Activated CD4-positive, alpha-beta T cell treated with anti-CD3 and anti-CD28 coated beads, Interleukin-2, amount 50 U/mL, for 48 hours (primary cell): ENCODE results near the gene ASIC2.

Experiments
- DNase-seq, 2 experiments: peaks; one replicate each; pipeline ENCODE4 v3.0.0-alpha.2; 2020

ASIC2 gene

DNA sequence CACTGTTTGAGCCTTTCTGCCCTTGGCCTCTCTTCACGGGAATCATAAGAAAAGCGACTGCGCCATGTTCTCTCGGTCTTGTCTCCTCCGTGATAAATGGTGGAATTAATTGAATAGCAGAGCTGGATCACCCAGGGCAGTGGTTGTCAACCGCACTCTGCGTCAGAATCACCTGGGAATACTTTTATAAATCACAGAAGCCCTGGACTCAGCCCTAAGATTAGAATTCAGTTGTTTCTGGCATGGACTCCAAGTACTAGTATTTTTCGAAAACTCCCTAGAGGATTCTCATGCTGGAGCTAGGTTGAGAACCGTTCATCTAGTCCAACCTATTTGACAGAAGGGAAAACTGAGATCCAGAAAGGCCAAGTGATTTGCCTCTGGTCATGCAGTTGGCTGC lies 237.3 kb downstream of the ASIC2 start:
- DNase-seq, result no peak

DNA sequence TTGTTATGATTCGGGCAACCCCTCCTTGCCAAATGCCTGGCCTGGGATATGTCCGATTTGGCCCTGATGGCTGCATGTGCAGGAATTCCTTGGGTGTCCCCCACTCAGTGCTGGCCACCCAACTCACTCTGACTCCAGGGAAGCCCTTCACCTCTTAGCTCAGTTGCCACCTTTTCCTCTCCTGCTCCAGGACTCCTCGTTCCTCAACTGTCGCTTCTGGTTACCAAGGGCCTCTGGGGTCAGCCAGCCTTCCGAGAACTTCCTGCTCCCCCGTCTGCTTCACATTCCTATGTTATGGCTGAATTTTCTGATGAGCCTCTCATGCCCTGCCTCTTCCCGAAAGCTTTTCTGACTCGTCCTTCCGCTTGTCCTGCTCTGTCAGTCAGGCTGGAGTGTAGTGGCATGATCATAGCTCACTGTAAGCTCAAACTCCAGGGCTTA lies 237.9 kb downstream of the ASIC2 start:
- no peak for DNase-seq

DNA sequence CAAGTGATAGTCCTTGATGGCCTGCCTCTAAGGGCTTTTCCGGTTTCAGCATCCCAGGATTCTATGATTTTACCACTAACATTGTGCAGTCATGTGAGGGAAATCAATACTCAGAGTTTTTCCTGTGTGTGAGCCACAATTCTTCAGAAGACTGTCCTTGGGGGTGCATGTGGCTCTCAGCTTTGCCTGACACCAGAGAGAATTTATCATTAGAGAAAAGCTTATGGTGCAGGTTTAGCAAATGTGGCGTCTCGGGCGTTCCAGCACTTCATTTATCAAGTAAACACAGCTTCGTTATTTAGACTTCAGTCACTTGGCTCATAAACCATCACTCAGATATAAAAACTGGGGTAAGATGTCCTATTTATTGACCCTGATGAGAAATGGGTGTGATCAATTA lies 238.7 kb downstream of the ASIC2 start:
- DNase-seq, result no peak

DNA sequence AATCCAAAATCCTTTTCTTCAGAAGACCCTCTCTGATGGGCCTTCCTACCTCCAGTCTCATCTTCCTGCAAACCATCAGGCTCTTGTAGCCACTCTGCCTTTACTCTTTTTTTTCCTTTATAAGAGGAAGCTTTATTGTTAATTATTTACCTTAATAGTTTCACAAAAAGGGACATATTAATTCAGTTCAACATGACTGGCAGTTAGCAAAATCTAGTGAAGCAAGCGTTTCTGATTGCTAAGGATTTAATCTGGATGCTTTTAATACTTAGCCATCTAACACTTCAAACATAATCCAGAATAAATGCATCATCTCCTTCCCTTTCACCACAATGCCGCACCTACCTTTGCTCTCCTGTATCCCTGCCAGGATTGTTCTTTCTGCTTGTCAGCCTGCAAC lies 239.4 kb downstream of the ASIC2 start:
- DNase-seq, result no peak

DNA sequence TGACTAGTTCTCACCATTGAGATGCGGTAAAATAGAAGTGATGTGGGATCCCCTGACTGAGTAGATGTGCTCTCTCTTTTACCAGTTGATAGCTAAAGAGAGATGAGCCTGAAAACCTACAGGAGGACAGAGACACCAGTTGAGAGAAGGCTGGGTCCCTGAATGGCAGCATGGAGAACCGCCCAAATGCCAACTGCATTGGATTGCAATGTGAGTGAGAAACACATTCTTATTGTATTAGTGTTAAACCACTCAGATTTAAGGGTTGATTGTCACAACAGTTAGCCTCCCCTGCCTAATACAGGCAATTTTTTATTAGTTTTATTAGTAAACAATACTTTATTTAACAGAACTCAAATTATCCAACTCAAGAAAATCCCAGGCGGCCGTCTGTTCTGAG lies 240.2 kb downstream of the ASIC2 start:
- DNase-seq, result no peak

DNA sequence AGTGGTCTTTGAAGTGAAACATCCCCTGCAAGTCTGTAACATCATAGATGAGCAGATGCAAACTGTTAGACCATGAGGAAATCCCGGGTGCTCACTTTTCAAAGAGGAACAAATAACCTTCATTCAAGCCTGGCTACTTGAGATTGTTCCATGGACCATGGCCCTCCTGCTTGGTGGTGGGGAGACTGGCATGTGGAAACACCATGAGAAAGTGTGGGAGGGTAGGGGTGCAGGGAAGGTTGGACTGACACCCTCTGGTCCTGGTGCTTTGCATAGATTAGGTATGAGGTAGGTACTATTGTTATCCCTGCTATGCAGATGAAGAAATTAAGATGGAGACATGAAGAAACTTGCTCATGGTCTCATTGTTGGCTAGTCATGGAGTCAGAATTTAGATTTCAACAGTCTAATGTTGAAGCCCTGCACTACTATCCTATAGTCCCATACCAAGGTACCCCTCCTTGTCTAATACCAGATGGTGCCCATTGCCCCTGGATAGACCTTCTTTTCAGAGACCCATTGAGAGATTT lies 242.4 kb downstream of the ASIC2 start:
- no peak for DNase-seq

DNA sequence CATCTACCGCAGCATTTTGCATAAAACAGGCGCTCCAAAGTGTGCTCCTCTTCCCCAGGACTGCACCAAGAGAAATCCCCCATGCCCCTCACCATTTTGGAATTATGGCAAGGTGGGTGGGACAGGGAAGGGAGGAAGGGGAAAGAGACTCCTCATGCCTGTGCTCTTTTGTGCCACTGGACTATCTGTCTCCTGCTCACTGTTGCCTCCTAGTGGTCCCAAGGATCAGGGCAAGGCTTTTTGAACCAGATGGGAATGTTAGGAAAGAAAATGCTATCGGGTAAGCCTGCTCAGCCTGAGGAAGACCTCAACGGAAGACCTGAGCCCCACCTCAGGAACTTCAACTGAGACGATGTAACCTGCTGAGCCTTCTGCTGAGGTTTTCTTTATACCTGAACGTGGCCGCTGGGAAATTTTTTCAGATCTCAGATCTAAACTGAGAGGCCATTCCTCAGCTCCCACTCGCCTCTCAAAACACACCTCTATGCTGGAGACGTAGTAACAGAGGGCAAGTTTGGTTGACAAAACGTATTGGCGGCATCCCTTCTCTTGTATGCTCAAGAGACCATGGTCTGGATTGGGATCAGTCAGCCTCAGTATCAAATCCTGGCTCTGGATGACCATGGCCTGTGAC lies 243.2 kb downstream of the ASIC2 start:
- peak; percentile 54 to 62 for DNase-seq

DNA sequence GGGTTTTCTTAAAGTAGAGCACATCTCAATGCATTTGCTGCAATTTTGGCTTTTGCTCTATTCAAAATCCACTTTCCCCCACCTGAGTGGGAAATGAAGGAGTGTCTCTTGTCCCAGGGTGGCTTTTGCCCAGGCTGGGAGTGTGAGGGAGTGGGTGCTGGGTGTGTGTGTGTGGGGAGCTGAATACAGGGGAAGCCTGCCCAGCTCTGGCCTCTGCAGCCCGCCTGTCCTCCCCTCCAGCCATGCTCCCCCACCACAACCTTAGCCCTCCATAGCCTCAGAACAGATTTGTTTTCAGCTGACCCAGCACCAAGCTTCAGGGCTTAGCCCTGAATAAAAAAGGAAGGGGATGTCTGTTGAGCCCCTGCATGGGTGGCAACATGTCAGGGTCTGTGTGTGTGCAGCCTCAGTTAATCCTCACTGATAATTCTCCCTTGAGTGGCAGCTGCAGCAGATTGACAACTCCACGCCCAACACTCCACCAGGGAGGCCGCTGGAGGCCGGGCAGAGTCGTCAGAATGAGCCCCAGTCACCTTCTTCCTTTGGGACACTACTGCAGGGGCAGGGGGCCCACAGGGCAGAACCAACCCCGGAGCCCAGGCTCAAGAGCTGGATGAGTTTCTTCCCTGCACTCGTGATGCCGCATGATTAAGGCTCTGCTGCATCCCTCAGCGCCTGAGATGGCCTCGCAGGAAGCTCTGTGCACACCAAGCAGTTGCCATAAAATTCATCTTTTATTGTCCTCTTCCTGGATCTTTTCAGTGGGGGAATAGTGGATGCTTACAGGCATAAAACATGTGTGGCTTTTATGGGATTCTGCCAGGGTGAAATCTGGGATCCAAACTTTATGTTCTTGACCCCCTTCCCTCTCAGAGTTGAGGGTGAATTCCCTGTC lies 246.5 kb downstream of the ASIC2 start:
- DNase-seq, result no peak

DNA sequence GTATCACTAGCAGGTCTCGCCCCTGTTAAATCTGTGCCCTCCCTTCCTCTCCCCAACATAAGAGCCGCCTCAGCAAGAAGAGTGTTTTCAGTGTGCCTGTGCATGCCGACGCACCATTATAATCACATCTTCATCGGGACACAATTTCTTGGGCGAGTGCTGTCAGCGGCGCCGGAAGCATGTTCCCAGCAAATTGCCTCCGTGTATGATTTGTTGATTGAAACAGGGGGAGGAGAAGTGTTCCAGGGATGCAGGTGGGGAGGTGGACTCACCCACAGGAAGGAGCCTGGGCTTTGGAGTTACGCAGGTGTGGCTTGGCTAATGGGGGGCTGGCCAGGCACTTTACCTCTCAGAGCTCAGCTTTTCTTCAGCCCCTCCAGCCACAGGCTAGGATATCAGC lies 247.9 kb downstream of the ASIC2 start:
- no peak for DNase-seq

DNA sequence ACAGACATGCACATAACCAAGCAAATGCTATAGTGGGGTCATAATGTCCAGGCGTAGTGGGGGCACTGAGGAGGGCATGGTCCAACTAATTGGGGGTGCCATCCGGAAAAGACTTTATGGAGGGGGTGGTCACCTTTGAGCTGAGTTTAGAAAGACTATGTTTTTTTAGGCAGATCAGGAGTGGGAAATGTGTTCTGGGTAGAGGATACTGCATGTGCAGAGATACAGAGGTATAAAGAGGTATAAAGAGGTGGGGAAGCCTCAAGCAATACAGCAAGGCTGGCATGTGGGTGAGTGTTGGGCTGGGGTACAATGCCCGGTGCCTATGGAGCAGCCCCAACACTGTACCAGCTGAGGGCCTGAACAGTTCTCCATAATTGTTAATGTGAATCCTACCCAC lies 248.3 kb downstream of the ASIC2 start:
- no peak for DNase-seq

DNA sequence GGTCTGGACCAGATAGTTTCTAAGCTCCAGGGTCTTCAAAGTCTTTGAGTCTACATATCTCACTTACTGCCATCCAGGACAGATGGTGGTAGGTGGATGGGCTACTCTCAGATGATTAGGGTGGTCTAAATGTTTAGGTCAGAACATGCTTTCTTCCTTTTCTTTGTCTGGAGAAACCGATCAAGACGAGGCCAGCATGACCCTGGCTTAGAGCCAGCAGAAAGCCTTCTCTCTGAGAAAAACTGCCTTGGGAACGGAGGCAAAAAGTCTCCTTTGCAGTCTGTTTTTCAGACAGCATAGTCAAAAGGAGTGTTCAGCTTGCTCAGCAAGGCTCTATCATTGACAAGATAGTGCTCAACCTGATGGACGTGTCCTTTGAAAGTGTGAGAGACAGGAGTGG lies 252.6 kb downstream of the ASIC2 start:
- no peak for DNase-seq

DNA sequence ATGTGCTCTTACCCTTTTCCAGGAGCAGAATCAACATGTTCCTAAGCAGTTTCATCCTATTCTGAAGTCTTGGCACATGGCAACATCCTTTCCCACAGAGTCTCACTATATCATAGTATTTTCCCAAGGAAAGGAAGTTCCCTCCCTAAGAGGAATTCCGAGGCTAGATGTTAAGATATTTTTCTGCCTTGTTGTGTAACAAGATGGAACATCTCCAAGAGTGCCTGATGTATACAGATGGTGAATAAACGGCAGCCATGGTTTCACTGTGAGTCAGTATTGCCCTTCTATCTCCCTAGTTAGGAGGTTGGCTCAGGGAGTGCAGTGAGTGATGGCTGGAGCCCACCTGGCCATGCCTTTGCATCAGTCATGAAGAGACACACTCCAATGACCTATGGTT lies 253.2 kb downstream of the ASIC2 start:
- no peak for DNase-seq

DNA sequence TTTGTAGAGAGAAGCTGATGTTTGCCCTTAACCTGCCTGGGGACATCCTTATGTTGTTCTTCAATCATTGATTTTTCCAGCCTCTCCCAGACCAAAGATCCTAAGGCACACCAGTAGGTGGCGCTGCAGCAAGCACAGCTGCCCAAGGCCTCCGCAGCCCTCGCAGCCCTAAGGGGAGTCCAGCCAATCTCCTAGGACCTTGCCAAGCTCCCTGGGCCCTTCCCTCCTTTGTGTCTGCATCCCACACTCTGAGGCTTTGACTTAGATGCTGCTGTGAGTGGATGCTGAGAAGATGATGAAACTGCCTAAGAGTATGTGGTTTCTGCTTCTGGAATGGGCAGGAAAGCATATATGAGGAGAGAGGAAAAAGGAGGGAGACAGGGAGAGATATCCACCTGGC lies 254.4 kb downstream of the ASIC2 start:
- DNase-seq, result peak; percentile 18 to 35

DNA sequence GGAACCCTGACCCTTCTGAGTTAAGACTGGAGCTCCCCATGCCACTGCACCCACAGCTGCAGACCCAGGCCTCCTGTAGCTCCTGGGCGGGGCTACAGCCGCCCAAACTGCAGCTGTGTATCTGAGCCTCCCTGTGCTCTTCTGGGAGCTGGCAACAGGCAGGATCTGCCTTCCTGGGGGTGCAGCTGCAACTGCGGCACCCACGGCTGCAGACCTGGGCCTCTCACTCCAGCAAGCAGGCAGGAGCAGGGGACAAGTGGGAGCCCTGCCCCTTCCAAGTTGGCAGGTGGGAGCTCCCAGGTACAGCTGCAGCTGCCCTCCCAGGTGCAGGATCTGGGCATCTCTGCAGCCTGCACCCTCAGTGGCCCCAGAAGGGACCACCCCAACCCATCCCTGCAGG lies 259.9 kb downstream of the ASIC2 start:
- DNase-seq, result no peak

DNA sequence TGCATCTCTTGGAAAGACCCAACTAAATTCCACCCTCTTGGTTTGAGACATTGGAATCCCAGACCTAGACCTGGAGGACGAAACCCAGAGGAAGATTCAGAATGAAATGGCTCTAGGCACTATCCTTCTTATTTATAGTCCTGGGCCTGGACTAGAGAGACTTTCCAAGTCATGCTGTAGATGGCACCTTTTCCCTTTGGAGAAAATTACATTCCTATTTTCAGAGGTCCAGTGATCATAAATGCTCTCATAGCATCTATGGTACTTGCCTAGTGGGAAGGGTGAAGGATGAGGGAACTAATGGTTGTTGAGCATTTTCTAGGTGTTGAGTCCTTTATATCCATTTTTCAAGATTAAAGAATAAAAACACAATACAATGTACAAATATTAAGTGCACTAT lies 264.3 kb downstream of the ASIC2 start:
- no peak for DNase-seq

DNA sequence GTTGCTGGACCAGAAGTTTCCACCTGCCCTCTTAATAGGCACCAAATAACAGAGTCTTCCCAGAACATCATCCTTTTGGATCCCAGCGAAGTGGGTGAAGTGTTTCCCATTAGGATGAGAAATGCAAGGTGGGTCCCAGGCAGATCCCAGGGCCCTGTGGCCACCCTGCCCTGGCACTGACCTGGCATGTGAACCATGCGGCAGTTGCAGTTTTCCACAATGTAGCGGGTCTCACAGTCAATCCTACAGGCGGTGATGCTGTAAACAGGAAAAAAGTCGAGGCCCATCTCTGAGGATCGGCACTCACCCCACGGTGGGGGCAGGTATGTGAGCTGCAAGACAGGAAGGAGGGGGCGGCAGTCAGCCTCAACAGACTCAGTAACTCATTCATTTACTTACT lies 265.0 kb downstream of the ASIC2 start:
- DNase-seq, result no peak

DNA sequence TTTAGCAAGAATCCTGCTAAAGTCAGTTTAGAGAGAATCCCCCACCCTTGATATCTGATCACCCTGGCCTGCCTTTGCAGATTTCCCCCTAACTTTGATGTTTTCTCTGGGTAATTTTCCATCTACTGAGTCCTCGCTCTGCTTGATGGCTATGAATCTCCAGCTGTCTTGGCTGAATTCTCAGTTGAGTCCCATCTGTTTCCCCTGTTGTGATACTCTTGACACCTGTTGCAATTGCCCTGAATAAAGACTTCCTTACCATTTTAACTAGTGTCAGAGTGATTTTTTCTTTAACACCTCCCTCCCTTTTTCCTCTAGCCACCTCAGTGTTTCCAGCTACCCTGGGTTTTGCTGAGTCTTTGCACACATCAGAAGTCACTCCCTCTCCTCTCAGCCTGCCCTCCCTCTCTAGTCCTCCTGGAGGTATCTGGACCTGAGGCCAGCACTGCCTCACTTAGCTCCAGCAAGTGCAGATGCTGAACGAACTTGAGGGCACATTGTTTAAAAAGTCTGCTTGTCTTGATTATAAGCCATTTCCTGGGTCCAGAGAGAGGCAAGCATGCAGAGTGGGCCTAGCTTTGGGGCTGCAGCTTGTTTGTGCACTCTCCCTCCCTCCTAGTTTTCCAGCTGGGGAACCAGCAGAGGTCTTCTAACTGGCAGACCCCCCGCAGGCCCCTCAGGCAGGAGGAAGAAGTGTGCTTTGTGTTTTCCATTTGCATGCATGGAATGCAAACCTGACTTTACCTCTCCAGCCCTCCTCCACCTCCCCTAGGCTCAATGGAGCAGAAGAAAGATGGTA lies 268.2 kb downstream of the ASIC2 start:
- DNase-seq, result no peak

DNA sequence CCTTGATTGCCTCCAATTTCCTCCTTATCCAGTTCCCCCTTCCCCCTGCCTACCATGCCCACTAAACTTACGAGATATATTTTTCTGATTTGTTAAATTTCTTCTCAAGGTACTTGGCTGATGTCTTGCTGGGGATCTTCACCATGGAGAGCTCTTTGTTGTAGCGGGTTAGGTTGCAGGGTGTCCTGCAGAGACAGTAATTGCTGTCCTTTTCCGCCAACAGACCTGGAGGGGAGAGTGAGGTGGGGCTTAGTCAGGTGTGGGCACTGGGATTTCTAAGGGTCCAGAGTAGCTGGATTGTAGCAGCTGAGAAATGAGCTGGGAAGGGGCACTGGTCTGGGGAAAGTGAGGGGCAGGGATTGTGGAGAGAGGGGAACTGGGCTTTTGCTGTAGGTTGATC lies 269.3 kb downstream of the ASIC2 start:
- DNase-seq, result no peak

DNA sequence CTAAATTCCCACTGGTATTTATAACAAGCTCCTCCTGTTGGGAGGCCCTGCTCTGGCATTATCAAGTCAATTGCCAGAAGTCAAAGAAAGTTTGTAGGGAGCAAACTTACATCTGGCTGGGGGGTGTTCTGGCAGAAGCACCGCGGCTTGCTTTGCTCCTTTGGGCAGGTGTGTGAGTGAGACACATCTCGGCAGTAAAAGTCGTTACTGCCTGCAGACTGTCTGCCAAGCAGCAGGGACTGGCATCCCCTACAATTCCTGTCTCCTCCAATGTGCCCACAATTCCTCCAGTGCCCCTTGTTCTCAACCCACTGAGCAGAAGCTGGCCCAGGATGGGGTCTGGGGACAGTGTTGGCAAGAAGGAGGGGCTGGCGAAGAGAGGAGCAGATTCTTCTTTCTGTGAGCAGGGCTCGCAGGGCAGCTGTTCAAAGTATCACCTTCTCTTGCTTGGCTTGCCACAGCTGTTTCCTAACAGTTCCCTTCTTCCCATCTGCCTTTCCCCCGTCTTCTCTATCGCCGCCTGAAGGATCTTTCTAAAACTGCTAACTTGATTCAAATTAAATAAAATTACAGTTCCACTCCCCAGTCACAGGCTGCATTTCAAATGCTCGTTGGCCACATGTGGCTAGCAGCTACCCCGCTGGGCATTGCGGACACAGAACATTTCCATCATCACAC lies 271.2 kb downstream of the ASIC2 start:
- no peak for DNase-seq

DNA sequence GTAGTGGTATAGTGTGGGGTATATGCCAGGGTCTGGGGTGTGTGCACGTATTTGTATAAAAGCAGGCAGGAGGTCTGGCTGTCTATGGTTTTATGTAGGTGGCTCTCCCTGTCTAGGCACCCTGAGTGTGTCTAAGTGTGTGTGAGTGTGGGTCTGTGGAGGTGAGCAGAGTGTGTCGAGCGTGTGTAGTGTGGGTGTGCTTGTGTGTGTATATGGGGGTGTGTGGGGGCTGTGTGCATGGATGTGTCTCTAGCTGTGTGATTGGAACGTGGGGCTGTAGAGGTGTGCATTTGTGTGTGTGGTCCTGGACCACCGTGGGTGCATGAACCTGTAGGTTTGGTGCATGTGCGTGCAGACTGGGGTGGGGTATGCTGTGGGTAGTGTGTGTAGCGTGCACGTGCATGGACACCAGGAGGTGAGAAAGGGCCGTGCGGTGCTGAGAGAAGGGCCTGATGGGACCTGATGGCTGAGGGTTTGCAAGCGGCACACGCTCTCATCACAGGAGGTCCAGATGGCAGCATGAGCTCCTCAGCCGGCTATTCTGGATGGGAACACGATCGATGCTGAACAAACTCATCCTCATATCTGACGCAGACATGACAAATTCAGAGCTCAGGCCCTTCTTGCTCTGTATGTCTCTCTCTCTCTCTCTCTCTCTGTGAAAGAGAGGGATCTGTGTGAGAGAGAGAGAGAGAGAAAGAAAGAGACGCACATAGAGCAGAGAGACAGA lies 273.8 kb downstream of the ASIC2 start:
- no peak for DNase-seq

DNA sequence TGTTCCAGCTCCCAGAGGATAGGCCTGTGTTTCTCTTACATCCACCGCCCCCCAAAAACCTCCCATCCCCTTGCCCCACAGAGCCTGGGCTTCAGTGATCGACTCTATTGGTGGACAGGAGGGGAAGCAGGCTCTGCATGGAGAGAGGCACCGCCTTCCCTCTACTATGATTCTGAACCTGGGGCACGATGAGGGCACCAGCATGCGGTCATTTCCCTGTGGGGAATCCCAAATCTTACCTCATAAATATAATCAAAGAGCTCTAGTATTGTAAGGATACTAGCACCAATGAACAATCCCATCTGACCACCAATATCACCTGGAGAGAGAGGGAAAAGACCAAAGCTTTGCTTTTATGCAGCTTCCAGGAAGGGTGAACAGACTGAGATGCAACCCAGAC lies 275.7 kb downstream of the ASIC2 start:
- DNase-seq, result no peak

DNA sequence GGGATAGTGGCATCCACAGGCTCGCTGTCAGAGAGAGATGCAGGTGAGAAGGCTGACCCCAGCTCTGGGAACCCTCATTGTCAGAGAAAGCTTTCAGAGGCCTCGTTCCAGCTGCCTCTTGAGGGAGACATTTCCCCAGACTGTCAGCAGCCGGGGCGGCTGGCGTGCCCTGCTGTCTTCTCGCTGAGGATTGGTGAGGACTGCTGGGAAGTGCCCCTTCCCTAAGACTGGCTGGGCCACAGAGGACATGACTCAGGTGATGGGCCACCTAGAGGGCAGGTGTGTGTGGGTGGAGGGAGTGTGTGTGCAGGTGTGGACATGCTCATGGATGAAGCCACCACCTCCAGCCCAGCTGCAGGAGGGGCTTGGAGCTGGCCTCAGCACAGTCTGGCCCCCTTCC lies 276.2 kb downstream of the ASIC2 start:
- DNase-seq, result no peak
